NCI-H1048 (cell line): Measurements from ENCODE around the gene HRNR.
A peak's percentile ranks its signal among the peaks of the same experiment; 100 is the strongest.

Experiments
- DNase-seq: peaks from one replicate; lab custom pipeline; 2025; lab: John Stamatoyannopoulos, UW

The HRNR gene

GRCh38 chr1:152188673-152189591, 35.1 kb downstream of the HRNR start:
- peak; percentile 53 for DNase-seq

DNA sequence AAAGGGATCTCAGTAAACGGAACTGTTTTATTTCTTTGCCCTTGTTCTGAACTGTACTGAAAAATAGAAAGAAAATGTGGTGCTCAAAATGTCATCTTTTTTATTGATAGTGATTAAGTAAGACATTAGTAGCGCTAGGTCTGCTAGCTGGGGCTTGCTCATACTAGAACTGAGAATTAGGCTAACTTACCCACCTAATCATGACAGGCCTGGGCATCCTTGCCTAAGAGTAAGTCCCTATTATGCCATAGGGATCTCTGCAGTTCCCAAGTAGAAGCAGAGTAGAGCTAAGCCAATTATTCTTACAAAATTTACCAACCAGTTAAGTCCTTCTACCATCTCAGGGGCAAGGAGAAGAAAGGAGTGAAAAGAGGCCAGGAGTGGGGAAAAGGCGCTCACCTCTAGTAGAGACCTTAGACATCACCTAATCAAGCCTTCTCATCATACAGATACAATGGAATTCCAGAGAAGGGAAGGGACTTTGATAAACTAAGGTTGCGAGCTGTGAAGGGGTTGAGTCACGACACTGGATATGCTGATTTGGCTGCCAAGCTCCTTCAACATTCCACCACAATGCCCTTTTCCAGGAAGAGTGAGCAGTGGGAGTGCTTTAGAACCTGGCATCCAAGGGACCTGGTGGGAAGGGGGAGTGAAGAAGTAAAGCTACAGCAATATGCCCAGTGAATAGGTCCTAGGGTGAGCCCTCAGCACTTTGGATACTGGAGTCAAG, 37.3 kb downstream of the HRNR start:
- no peak for DNase-seq

DNA sequence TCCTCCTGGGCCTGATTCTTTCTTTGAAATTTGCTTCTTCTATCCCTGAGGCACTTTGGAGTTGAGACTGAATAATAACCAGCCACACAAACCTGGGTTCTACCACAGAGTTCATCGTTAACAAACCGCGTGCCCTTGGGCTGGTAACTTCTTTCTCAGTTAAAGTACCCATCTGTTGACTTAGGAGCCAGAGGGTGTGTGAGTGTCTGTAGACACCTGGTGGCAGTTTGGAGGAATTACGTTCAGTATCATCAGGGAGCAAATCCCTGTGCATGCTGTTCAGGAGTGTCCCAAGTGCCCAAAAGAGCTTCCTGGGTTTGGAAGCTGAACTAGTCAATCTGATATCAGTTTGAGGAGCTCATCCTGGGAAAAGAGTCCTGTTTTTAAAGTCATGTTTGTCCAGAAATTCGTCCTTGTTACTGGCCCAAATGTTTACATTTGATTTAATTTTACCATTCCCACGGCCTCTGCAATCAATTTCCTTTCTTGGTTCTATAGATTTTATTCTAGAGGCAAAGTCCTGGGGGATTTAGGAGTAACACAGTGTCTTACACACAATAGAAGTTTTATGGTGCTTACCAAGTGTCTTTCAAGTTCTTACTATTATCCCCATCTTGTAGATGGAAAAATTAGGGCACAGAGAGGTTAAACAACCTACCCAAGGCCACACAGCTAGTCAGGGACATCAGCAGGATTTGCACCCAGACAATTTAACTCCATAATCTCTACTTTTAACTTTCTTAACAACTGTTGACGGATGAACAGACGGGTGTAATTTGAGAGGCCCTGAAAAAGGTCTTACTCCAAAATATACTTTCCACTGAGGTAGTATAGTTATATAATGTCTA, 38.2 kb downstream of the HRNR start:
- peak; percentile 9 for DNase-seq

DNA sequence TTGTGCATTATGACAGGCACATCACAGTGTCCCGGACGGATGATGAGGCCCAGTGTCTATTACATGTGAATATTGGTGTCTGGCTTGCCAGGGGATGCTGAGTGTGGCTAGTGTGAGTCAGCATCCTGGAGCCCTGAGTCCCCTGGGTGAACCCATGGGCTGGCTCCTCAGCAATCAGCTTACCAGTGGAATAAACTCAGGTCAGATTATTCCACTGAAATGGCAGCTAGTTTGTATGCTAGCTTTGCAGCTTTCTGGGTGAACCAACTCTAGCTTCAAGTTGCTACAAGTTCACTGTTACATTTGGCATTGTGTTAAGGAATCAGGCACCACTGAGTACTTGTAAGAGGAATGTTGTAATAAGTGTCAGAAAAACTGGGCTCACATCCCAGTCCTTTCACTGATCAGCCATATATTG, 41.0 kb downstream of the HRNR start:
- no peak for DNase-seq

DNA sequence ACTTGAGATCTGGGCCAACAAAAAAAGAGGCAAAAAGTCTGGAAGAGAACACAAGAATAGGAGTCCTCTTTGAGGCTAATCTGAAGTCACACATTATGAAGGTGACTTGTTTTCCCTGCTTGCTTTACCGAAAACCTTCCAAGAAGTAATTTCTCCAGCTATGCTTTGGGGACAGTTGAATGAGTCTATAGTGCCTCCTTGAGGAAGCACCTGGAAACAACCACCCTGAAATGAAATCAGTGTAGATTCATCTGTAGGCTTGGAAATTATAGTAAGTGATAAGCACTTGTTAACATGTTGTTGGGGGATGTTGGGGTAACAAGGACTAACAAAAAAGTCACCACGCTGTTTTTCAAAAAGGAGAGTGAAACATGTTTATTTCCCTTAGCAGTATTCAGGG, 41.6 kb downstream of the HRNR start:
- no peak for DNase-seq

- no peak for DNase-seq
Observed at GRCh38 chr1:152179566-152179965, 44.4 kb downstream of the HRNR start.

DNA sequence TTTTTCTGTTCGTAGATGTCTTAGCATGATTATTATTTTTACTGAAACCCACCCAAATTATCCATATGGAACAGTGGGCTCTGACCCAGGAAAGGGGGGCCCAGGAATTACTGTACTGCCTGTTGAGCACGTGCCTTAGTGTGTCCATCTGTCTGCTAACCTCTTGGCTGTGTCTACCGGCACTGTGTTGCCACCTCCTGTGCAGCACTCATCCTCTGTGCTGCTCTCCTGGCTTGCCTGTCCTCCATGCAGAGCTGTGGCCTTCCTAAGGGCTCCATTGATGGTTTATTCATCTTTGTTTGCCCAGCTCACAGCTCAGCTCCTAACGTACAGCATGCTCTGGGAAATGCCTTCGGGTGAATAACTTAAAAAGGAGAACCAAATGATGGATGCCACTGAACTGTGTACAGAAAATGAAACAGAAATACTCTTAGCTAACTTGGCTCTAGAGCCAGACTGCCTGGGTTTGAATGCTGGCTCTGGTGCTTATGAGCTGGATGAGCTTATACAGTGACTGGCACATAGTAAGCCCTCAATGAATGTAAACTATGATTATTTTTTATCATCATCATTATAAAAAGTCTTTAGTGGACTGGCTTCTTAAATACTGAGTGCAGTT, 53.6 kb downstream of the HRNR start:
- no peak for DNase-seq

- DNase-seq, result no peak
Observed at GRCh38 chr1:152169366-152170025, 54.5 kb downstream of the HRNR start.

DNA sequence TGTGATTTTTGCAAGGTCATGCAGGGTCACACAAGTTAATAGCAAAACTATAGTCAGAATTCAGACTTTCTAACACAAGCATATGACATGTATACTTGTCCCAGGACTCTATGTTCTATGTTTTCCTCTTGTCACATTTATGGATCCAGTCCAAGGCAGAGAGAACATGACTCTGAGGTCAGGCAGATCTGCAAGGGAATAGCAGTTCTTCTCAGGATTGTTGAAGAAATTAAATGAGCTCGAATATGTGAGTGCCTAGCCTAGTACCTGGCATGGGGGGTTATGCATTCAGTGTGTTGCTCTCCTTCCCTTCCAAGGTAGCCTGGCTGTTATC, 55.5 kb downstream of the HRNR start:
- no peak for DNase-seq

GRCh38 chr1:152167835-152168534, 56.0 kb downstream of the HRNR start:
- no peak for DNase-seq

- DNase-seq, result no peak
Observed at GRCh38 chr1:152166966-152167365, 57.0 kb downstream of the HRNR start.

- DNase-seq, result no peak
Observed at GRCh38 chr1:152165286-152166077, 58.5 kb downstream of the HRNR start.

GRCh38 chr1:152164517-152165136, 59.4 kb downstream of the HRNR start:
- DNase-seq, result no peak

- DNase-seq, result no peak
Observed at GRCh38 chr1:152162792-152163463, 61.1 kb downstream of the HRNR start.
